HepG2 (cell line): ENCODE measurements around the gene SMIM10L2A. TPM values are rescaled to one million over a fixed set of nuclear protein-coding genes. Genes with fewer than 3 reads are reported as not detected.

Experiments used
- ATAC-seq: fragments of 200-7000 bp; cut with Tn5 transposase; 3 replicates; pipeline ENCODE4 v1.9.1; 2020; ENCODE audit warnings: mild to moderate bottlenecking, moderate library complexity
- BruUV-seq: library from RNA; stranded (reverse); fragments of 400-500 nt; replicated peaks from 2 replicates; lab custom pipeline; 2021; lab: Mats Ljungman, UMichigan
- CTCF ChIA-PET: fragments of 300-600 bp; formaldehyde crosslinking; extraction: SDS; loops from one replicate; lab custom pipeline; 2021; ENCODE audit warnings: low total read pairs, inconsistent platforms, low intra/inter-chr PET ratio; lab: Yijun Ruan, JAX
- POLR2A ChIA-PET: fragments of 350-600 bp; sonication (Branson Sonifier 250); formaldehyde crosslinking; loops from one replicate; lab custom pipeline; 2020; ENCODE audit warnings: antibody characterized with exemption, inconsistent platforms; lab: Yijun Ruan, JAX
- DNase-seq: peaks from one replicate; pipeline ENCODE4 v3.0.0-alpha.2; 2015; ENCODE audit warnings: low spot score
- FAIRE-seq: peaks from 3 replicates; lab custom pipeline; 2011; peaks lifted over from hg19 to GRCh38; lab: Jason Lieb, UNC
- H2AFZ ChIP-seq: one replicate; pipeline ENCODE4 v1.6.1; 2011; ENCODE audit warnings: low read length, inconsistent platforms
- H3K27ac ChIP-seq: fragments of 300-600 bp; 3 replicates; pipeline ENCODE4 v1.8.0; 2011; ENCODE audit warnings: mixed run types, mild to moderate bottlenecking, mixed read lengths, low read length, inconsistent platforms; ENCODE audit not compliant: insufficient read depth; ENCODE audit errors: extremely low read length
- H3K27me3 ChIP-seq, 2 experiments: fragments of 200-600 bp in 1 of 2; 2 replicates in 1 of 2; 3 replicates in 1 of 2; pipeline versions ENCODE4 v1.6.0 to v1.8.0; 2011; ENCODE audit warnings: low read length in 2 of 2, mild to moderate bottlenecking in 2 of 2, moderate library complexity in 2 of 2, inconsistent platforms in 1 of 2; ENCODE audit not compliant: insufficient read depth in 2 of 2, control insufficient read depth in 1 of 2
- H3K36me3 ChIP-seq, 2 experiments: fragments of 200-600 bp in 1 of 2; replicated peaks in 1 of 2; 2 replicates in 1 of 2; 3 replicates in 1 of 2; pipeline versions ENCODE4 v1.5.1 to v1.8.0; 2011; ENCODE audit warnings: low read length in 2 of 2, inconsistent platforms in 1 of 2; ENCODE audit not compliant: insufficient read depth in 2 of 2, control insufficient read depth in 1 of 2
- H3K4me1 ChIP-seq: 2 replicates; pipeline ENCODE4 v1.5.1; 2012; ENCODE audit warnings: low read length, inconsistent platforms; ENCODE audit not compliant: insufficient read depth
- H3K4me2 ChIP-seq: 2 replicates; pipeline ENCODE4 v1.6.0; 2011; ENCODE audit warnings: low read depth, low read length, inconsistent platforms
- H3K4me3 ChIP-seq, 3 experiments: fragments of 200-600 bp in 1 of 3; sonication (generic), shearing (Covaris generic) in 1 of 3; replicated peaks in 1 of 3; 2 replicates each; pipeline ENCODE4 v1.5.1; 2011 to 2016; ENCODE audit warnings: low read length in 3 of 3, inconsistent platforms in 2 of 3, low read depth in 2 of 3, mild to moderate bottlenecking in 2 of 3, control low read depth in 1 of 3, mixed read lengths in 1 of 3; ENCODE audit not compliant: insufficient read depth in 1 of 3
- H3K79me2 ChIP-seq: one replicate; pipeline ENCODE4 v1.6.1; 2011; ENCODE audit warnings: low read length, inconsistent platforms; ENCODE audit not compliant: insufficient read depth
- H3K9ac ChIP-seq: 2 replicates; pipeline ENCODE4 v1.6.0; 2011; ENCODE audit warnings: mild to moderate bottlenecking, low read depth, low read length, inconsistent platforms; ENCODE audit not compliant: insufficient read depth
- H3K9me3 ChIP-seq: 2 replicates; pipeline ENCODE4 v1.5.1; 2012; ENCODE audit warnings: mild to moderate bottlenecking, low read length
- H4K20me1 ChIP-seq: 2 replicates; pipeline ENCODE4 v1.6.0; 2011; ENCODE audit warnings: inconsistent platforms, mild to moderate bottlenecking, low read length, moderate library complexity; ENCODE audit not compliant: insufficient read depth
- CTCF ChIP-seq: sonication (generic); formaldehyde crosslinking; IDR thresholded peaks from 2 replicates; pipeline ENCODE4 v1.5.0; 2020; ENCODE audit warnings: mild to moderate bottlenecking, missing genetic modification reagents, moderate library complexity
- GTF3A ChIP-seq: sonication (generic); formaldehyde crosslinking; conservative IDR thresholded peaks from 2 replicates; pipeline ENCODE4 v1.4.0; 2020; ENCODE audit warnings: mild to moderate bottlenecking, missing genetic modification reagents
- KDM2A ChIP-seq: sonication (generic); formaldehyde crosslinking; IDR thresholded peaks from 2 replicates; pipeline ENCODE4 v1.4.0; 2020; ENCODE audit warnings: low read depth, missing genetic modification reagents, borderline replicate concordance
- NFE2 ChIP-seq: sonication (generic); formaldehyde crosslinking; IDR thresholded peaks from 2 replicates; pipeline ENCODE4 v1.4.0; 2020; ENCODE audit warnings: missing genetic modification reagents
- STAG1 ChIP-seq: sonication (generic); formaldehyde crosslinking; IDR thresholded peaks from 2 replicates; pipeline ENCODE4 v1.4.0; 2020; ENCODE audit warnings: missing genetic modification reagents
- WGBS: methylation state at CpG from one replicate; pipeline ENCODE4 v1.1.6; 2017; ENCODE audit warnings: low lambda C conversion rate; 5-methylcytosine and 5-hydroxymethylcytosine counted together
- in situ Hi-C: cut with HindIII; loops from 2 replicates; pipeline ENCODE4 v1.10.0; 2017; ENCODE audit warnings: low pct_unique_long_range_greater_than_20kb; ENCODE audit not compliant: extremely low pct_ligation_motif_present
- intact Hi-C: fragments of 100-400 bp; cut with micrococcal nuclease; formaldehyde crosslinking; loops from one replicate; pipeline ENCODE4 v1.10.0; 2022; ENCODE audit not compliant: unreplicated experiment
- polyA plus RNA-seq, 8 experiments: library from polyadenylated mRNA; depleted of rRNA in 3 of 8; stranded (reverse) in 7 of 8; unstranded in 1 of 8; fragments of >200 nt; fragmentation: Illumina TruSeq in 4 of 8; extraction: Trizol in 4 of 8; gene quantifications; 2 replicates each; pipeline versions ENCODE4 v1.2.1 to v1.2.3, GENCODE V29; 2011 to 2016; ENCODE audit warnings: low read depth in 4 of 8, missing spikeins in 1 of 8, mixed read lengths in 1 of 8; ENCODE audit not compliant: insufficient read depth in 1 of 8
- total RNA-seq, 5 experiments: library from RNA; depleted of rRNA; stranded (reverse); fragments of >200 nt; fragmentation: Illumina TruSeq; extraction: Trizol; gene quantifications; 2 replicates each; pipeline ENCODE4 v1.2.3, GENCODE V29; 2016; ENCODE audit warnings: low read depth in 1 of 5

Gene SMIM10L2A
- total and polyA plus RNA-seq, 2 of the 13 experiments (the other 11 are each of a cell fraction or from before 2014, with no cell fraction given), result not detected

- in situ Hi-C loops (no loop called here), intact Hi-C loops (no loop called here)
- Histone ChIP-seq H3K9me3 (no peaks in the 10 kb centered on the region), H3K4me2 (no peak overlapping the region), H3K4me3 (no peak overlapping the region), H3K27ac (no peak overlapping the region), H4K20me1 (no peaks in the 10 kb centered on the region), H3K36me3 (no peaks in the 10 kb centered on the region), H3K79me2 (no peaks in the 10 kb centered on the region), H3K4me1 (no peaks in the 10 kb centered on the region), H3K27me3 (no peaks in the 10 kb centered on the region), H3K9ac (no peak overlapping the region), H2AFZ (no peak overlapping the region)
- ATAC-seq, result no peak
- no peak for TF ChIP-seq GTF3A
- no peak for DNase-seq
- ChIA-PET POLR2A (no interaction called here), CTCF (no interaction called here)
- BruUV-seq, result no TSS peak
- WGBS, result 45% methylated on average over 14 of the region's 49 CpGs
- no peak for FAIRE-seq
Observed at GRCh38 chrX:135436966-135437866, 15.5 kb downstream of the SMIM10L2A start.

GRCh38 chrX:135437867-135438733 lies 16.4 kb downstream of the SMIM10L2A start:
- no peak overlapping the region for H3K4me2 ChIP-seq
- no peaks in the 10 kb centered on the region for H3K36me3 ChIP-seq
- DNase-seq, result peak; percentile 2
- no peak overlapping the region for H3K4me3 ChIP-seq
- TF ChIP-seq CTCF (CRISPR knock-in tag) (peak; percentile 61), NFE2 (CRISPR knock-in tag) (no peak), STAG1 (CRISPR knock-in tag) (peak; percentile 10; the same call in 1 of the 2 replicates), KDM2A (CRISPR knock-in tag) (no peak)
- no peaks in the 10 kb centered on the region for H3K9me3 ChIP-seq
- no peak overlapping the region for H2AFZ ChIP-seq
- ChIA-PET CTCF (no interaction called here), POLR2A (no interaction called here)
- H3K9ac ChIP-seq, result no peak overlapping the region
- WGBS, result no CpG with 5 or more reads among the region's 28 CpGs
- FAIRE-seq, result no peak
- no peaks in the 10 kb centered on the region for H3K4me1 ChIP-seq
- ATAC-seq, result peak; percentile 95
- H3K27me3 ChIP-seq, result no peaks in the 10 kb centered on the region
- no peaks in the 10 kb centered on the region for H3K79me2 ChIP-seq
- intact Hi-C loops, result no loop called here
- no TSS peak for BruUV-seq
- in situ Hi-C loops, result no loop called here
- no peak overlapping the region for H3K27ac ChIP-seq
- H4K20me1 ChIP-seq, result no peaks in the 10 kb centered on the region
